ENCODE data around the gene FBN3.
"Not testable (repeated sequence)": the region's sequence is repeated elsewhere in the genome, so short reads cannot be mapped to it uniquely, and the experiment has no call there.

FBN3 gene

GRCh38 chr19:8110931-8111330 is 38.5 kb downstream of the FBN3 start:
- TF ChIP-seq CTCF (IDR thresholded peaks at IDR 0.05; ENCODE audit: low read depth, low read length), result no peak
- H3K4me3 ChIP-seq (replicated peaks in 1 of 2; ENCODE audit: low read depth in 2 of 2, low read length in 2 of 2), result no peak overlapping the region
- no peak for DNase-seq (ENCODE audit: low read depth in 2 of 2)

GRCh38 chr19:8109890-8110662 is 39.3 kb downstream of the FBN3 start:
- TF ChIP-seq CTCF (IDR thresholded peaks at IDR 0.05; ENCODE audit: low read depth, low read length), result no peak
- DNase-seq (ENCODE audit: low read depth in 2 of 2), result no peak
- no peak overlapping the region for H3K4me3 ChIP-seq (replicated peaks in 1 of 2; ENCODE audit: low read depth in 2 of 2, low read length in 2 of 2)

- H3K4me3 ChIP-seq (replicated peaks in 1 of 2; ENCODE audit: low read depth in 2 of 2, low read length in 2 of 2), result no peak overlapping the region
- DNase-seq (ENCODE audit: low read depth in 2 of 2), result no peak
- TF ChIP-seq CTCF (IDR thresholded peaks at IDR 0.05; ENCODE audit: low read depth, low read length), result no peak
Measured at GRCh38 chr19:8109455-8109854, 39.9 kb downstream of the FBN3 start.

- no peak for DNase-seq (ENCODE audit: low read depth in 2 of 2)
- no peak for TF ChIP-seq CTCF (IDR thresholded peaks at IDR 0.05; ENCODE audit: low read depth, low read length)
- H3K4me3 ChIP-seq (replicated peaks in 1 of 2; ENCODE audit: low read depth in 2 of 2, low read length in 2 of 2), result no peak overlapping the region
Measured at GRCh38 chr19:8108560-8109445, 40.6 kb downstream of the FBN3 start.

- H3K4me3 ChIP-seq (replicated peaks in 1 of 2; ENCODE audit: low read depth in 2 of 2, low read length in 2 of 2), result no peak overlapping the region
- TF ChIP-seq CTCF (IDR thresholded peaks at IDR 0.05; ENCODE audit: low read depth, low read length), result no peak
Measured at GRCh38 chr19:8107301-8107903, 42.0 kb downstream of the FBN3 start.

GRCh38 chr19:8105471-8105870 is 43.9 kb downstream of the FBN3 start:
- no peak for TF ChIP-seq CTCF (IDR thresholded peaks at IDR 0.05; ENCODE audit: low read depth, low read length)
- H3K4me3 ChIP-seq (replicated peaks in 1 of 2; ENCODE audit: low read depth in 2 of 2, low read length in 2 of 2), result no peak overlapping the region
- DNase-seq (ENCODE audit: low read depth in 2 of 2), result no peak

More at GRCh38 chr19:8107301-8107903, 42.0 kb downstream of the FBN3 start:
- DNase-seq (ENCODE audit: low read depth in 2 of 2), result no peak

- DNase-seq (ENCODE audit: low read depth in 2 of 2); H3K4me3 ChIP-seq (replicated peaks in 1 of 2; ENCODE audit: low read depth in 2 of 2, low read length in 2 of 2): not testable (repeated sequence)
Measured at GRCh38 chr19:8101910-8102309, 47.5 kb downstream of the FBN3 start.

All from cardiac fibroblast (primary cell).